Measurements from ENCODE around the gene PALS1.
"Not testable (repeated sequence)": the region's sequence is repeated elsewhere in the genome, so short reads cannot be mapped to it uniquely, and the experiment has no call there.

PALS1 gene

DNA sequence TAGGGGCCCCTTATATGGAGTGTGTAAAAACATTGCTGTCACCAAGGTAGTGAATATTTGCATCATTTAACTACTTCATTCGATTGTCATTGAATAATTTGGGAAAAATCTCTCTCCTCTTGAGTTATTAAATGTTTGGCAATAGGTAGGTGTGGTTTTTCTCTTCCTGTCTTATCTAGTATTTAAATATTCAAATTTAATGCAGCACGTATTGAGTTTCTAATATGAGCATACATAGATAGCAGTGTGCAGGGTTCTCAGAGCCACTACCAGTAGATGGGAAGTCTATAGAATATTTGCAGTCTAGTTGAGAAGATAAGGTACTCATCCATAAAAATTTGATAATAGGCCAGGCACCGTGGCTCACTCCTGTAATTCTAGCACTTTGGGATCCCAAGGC lies 16.7 kb downstream of the PALS1 start:
- DNase-seq (ENCODE audit: low spot score): no peak

DNA sequence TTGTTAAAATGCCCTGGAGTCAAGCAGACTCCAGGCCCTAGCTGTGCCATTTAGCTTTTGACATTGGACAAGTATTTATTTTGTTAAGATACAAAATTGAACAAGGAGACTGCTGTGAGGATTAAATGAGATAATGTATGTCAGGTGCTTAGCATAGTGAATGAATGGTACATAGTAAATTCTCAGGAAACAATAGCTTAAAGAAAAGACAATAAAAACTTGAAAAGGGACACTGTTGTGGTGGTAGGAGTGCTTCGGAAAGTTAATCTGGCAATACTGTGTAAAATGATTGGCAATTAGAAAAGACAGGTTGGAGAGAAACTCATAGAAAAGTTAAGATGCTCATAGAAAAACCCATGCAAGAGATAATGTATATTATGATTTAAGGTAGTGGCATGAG lies 19.7 kb downstream of the PALS1 start:
- DNase-seq (ENCODE audit: low spot score): no peak

DNA sequence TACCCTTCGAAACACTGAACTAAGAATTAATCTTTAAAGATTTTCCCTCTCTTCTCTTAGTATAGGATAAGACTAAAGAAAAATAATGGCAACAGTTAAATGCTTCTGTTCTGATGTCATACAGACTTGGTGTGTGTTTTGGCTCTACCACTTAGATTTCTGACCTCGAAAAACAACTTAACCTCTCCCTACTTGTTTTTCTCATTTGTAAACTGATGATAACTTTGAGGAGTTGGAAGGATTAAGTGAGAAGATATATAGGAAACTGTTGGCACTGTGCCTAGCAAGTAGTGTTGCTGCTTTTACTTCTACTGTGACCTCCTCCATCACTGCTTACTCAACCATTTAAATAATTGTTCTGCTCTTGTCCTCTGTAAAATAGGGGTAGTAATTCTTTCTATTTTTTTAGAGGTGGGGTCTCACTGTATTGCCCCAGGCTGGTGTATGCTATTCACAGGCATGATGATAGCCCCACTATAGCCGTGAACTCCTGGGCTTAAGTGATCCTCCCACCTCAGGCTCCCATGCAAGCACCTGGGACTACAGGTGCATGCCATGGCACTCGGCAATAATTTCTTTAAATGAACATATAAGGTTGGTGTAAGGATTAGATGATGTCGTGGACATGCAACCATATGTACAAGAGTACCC lies 22.4 kb downstream of the PALS1 start:
- DNase-seq (ENCODE audit: low spot score): no peak

DNA sequence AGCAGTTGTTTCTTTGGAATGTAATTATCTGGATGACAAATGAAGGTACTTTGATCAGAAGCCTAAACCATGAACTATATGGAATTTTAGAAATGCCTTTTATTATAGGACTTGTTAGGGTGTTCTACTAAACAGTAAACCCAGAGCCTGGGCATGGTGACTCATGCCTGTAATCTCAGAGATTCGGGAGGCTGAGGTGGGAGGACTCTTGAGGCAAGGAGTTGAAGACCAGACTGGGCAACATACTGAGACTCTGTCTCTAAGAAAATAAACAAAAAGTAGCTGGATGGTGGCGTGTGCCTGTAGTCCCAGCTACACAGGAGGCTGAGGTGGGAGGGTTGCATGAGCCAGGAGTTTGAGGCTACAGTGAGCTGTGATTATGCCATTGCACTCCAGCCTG lies 23.9 kb downstream of the PALS1 start:
- DNase-seq (ENCODE audit: low spot score): peak; percentile 30

DNA sequence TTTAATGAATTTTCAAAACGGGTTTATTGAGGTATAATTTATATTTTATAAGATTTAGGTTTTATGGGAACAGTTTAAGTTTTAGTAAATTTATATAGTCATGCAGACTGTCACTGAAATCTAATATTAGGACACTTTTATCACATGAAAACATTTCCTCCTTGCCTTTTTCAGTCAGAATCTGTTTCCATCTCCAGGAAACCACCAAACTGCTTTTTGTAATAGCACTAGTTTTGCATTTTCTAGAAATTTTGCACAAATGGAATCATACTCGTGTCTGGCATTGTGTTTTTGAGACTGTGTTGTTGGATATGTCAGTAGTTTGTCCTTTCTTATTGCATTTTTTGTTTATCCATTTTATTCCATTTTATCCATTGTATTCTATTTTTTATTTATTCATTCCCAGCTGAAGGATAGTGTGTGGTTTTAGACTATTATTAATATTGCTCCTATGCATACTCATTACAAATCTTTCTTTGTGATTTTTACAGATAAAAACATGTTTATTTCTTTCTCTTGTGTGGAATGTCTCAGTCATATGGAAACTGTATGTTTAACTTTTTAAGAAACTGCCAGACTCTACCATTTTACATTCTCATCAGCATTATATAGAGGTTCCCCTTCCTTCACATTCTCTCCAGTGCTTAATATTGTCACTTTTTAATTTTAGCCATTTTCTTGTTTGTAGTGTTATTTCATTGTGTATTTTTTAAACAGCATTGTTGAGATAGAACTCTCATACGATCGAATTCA lies 26.5 kb downstream of the PALS1 start:
- DNase-seq (ENCODE audit: low spot score): no peak

DNA sequence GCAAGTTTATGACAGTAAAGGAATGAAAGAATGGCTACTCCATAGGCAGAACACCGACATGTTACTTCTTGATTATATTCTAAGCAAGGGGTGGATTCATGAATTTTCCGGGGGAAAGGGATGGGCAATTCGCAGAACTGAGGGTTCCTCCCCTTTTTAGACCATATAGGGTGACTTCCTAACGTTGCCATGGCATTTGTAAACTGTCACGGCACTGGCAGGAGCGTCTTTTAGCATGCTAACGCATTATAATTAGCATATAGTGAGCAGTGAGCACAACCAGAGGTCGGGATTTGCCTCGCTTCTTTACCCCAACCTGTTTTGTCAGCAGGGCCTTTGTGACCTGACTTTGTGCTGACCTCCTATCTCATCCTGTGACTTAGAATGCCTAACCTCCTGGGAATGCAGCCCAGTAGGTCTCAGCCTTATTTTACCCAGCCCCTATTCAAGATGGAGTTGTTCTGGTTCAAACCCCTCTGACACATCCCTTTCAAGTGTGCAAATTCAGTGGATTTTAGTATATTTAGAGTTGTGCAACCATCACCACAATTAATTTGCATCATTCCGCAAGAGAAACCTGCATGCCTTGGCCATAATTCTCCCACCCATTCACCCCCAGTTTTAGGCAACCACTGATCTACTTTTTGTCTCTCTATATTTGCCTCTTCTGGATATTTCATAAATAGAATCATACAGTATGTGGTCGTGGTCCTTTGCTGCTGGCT lies 27.4 kb downstream of the PALS1 start:
- no peak for DNase-seq (ENCODE audit: low spot score)

DNA sequence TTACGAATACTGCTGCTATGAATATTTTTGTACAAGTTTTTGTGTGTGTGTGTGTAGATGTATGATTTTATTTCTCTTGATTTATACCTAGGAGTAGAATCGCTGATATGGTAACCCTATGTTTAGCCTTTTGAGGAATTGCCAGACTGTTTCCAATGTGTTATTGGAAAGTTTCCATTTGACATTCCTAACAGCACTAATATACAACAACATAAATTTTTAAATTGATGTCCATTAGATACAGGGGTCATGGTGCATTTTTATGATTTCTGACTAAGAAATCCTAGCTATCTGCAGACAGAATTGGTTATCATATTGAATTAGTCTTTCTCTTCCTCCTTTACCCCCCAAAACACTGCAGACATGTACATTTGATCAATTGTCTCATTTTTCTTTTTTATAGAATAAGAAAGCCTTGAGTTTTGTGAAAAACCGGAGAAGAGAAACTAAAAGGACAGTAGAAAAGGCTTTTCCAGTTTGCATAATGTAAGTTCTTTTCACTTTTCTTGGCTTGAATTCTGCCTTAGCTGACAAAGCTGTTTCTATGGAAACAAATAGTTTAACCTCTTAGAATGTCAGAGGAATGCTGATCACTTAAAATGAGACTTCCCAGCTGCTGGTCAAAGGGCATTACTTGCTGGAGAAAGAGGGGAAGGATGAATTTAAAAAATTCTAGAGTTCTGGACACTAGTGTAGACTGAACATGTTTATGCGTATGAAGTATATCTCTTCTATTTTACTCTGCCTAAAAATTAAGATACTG lies 28.2 kb downstream of the PALS1 start:
- DNase-seq (ENCODE audit: low spot score): no peak

DNA sequence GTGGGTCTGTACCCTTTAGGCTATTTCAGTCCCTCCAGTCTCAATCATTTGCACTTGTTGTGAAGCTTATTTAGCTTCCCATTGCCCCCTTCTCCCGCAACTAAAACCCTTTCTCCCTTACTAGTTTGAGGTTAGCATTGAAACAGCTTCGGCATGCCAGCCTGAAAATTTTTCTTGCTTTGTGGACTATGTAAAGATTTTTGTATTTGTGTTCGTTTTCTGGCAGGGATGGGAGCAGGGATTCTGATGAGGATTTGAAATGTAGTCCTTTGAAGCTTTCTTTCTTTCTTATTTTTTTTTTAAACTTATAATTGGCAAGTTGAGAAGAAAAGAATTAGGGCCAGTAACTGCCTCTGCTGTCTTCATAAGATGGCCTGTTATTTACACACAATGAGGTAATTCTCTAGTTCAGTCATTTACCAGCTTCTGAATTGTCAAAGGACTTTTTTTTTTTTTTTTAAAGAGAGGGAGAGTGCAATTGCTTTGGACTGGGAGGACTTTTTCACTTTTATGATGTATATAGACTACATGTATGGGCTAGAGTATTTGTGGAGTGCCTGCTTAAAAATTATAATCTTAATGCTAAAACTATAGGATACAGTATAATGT lies 29.0 kb downstream of the PALS1 start:
- no peak for DNase-seq (ENCODE audit: low spot score)

DNA sequence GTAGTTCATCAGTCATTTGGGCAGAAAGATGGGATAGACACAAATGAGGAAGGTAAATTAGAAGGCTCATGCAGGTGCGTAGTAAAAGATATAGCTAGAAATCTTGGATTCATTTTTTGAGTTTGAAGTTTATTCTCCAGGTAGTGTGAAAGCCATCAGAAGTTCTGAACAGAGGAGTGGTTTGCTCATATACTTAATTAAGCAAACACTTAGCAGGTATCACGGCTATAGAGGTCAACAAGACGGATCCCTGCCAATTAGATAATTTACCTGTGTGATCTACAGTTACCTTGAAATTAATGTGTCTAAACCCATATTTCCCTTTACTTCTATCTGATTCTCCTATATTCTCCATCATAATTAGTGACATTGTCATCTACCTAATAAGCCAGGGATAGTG lies 29.7 kb downstream of the PALS1 start:
- no peak for DNase-seq (ENCODE audit: low spot score)

DNA sequence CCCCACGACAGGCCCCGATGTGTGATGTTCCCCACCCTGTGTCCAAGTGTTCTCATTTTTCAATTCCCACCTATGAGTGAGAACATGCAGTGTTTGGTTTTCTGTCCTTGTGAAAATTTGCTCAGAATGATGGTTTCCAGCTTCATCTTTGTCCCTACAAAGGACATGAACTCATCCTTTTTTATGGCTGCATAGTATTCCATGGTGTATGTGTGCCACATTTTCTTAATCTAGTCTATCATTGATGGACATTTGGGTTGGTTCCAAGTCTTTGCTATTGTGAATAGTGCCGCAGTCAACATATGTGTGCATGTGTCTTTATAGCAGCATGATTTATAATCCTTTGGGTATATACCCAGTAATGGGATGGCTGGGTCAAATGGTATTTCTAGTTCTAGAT lies 32.0 kb downstream of the PALS1 start:
- not testable (repeated sequence) for DNase-seq (ENCODE audit: low spot score)

DNA sequence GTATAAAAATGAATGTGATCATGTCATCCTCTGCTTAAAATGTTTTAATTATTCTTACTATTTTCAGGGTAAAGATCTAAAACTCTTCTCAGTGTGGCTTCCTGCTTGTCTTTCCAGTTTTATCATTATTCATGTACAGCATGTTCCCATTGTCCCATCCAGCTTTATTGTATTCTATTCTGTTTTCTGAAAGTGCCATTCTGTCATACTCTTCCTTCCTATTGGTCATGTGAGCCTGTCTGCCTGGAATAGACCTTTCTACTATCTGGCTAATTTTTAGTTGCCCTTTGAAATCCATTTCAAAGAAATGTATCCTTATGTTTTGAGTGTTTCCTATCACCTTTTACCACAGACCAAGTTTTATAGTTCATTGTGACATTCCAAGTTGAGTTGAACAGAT lies 34.9 kb downstream of the PALS1 start:
- DNase-seq (ENCODE audit: low spot score): no peak

DNA sequence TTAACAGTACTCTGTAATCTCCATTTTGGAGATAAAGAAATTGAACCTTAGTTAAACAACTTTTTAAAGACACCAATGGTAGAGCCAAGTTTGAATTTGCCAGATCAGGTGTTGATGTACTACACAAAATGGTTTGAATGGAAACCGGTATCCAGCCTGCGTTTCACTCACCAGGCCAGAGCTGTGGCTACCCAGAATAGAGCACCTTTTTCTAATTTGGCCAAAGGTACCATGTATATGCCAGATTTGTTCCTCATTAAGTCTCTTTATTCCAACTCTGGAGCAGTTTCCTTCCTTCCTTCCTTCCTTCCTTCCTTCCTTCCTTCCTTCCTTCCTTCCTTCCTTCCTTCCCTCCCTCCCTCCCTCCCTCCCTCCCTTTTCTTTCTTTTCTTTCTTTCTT lies 39.3 kb downstream of the PALS1 start:
- no peak for DNase-seq (ENCODE audit: low spot score)

DNA sequence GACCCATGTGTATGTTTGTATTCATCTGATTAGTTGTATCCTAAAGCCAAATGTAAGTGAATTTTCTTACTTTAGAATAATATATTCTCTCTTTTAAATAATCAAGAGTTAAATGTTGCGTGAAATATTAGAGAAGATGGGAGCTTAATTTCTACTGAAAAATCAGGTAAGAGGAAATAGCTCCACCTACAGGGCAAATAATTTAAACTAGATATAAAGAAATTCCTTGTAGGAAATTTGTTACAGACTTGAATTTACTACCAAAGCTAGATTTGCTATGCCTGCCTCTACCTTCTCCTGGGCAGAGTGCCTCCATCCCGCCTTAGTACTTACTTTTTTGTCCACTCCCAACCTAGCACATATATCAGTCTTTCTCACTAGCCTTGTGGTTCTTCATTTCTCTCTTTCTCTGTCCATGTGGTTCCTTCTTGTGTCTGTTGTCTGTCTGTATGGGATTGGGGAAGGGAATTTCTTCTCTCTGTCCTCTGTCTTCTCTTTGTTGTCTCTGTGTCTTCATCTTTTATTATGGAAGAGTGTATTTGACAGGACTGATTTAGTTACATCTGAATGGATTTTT lies 44.7 kb downstream of the PALS1 start:
- peak; percentile 38 for DNase-seq (ENCODE audit: low spot score)
